Tibial nerve (tissue), 4 donors: ENCODE measurements around the gene TCEAL4. TPM values are rescaled to one million over a fixed set of nuclear protein-coding genes. Genes with fewer than 3 reads are reported as not detected.

ENCODE experiments used
- DNase-seq, 2 donors: peaks; one replicate each; pipeline ENCODE4 v3.0.0-alpha.2; 2019; ENCODE audit warnings: low spot score in 2 of 2
- H3K27ac ChIP-seq, 4 donors: fragments of 200-600 bp; sonication (generic) in 3 of 4; one replicate each; pipeline ENCODE4 v1.5.1; 2017 to 2019; ENCODE audit warnings: mild to moderate bottlenecking in 1 of 4
- H3K27me3 ChIP-seq, 2 donors: fragments of 200-600 bp; sonication (generic) in 1 of 2; one replicate each; pipeline versions ENCODE4 v1.5.1 to v1.6.0; 2017 to 2019
- H3K36me3 ChIP-seq, 3 donors: fragments of 200-600 bp; sonication (generic); one replicate each; pipeline ENCODE4 v1.5.1; 2018 to 2019
- H3K4me1 ChIP-seq, 4 donors: fragments of 200-600 bp; sonication (generic) in 3 of 4; one replicate each; pipeline ENCODE4 v1.5.1; 2017 to 2019
- H3K4me3 ChIP-seq, 4 donors: fragments of 200-600 bp; sonication (generic) in 3 of 4; one replicate each; pipeline ENCODE4 v1.5.1; 2017 to 2019; ENCODE audit warnings: mild to moderate bottlenecking in 1 of 4, moderate library complexity in 1 of 4
- H3K9me3 ChIP-seq, 4 donors: fragments of 200-600 bp; sonication (generic) in 3 of 4; one replicate each; pipeline ENCODE4 v1.5.1; 2017 to 2019
- EP300 ChIP-seq, 2 donors: sonication (generic); formaldehyde crosslinking; IDR thresholded peaks; one replicate each; pipeline ENCODE4 v1.6.1; 2017; ENCODE audit warnings: antibody characterized with exemption in 2 of 2, mild to moderate bottlenecking in 1 of 2
- POLR2A ChIP-seq, 2 donors: fragments of 450-650 bp; IDR thresholded peaks; one replicate each; pipeline ENCODE4 v1.6.1; 2017; ENCODE audit warnings: antibody characterized with exemption in 2 of 2, mild to moderate bottlenecking in 2 of 2, moderate library complexity in 2 of 2
- WGBS, 2 donors: methylation state at CpG; one replicate each; pipeline ENCODE4 v1.1.5; 2018; 5-methylcytosine and 5-hydroxymethylcytosine counted together
- total RNA-seq, 4 donors: library from RNA; depleted of rRNA; stranded (reverse); fragments of >200 nt; gene quantifications; one replicate each; pipeline ENCODE4 v1.1.0, GENCODE V29; 2016
- TF ChIP-seq, protein P1 (sequence below), 5 experiments: fragments of 200-600 bp in 3 of 5; fragments of 450-650 bp in 2 of 5; sonication (generic) in 3 of 5; IDR thresholded peaks; one replicate each; pipeline ENCODE4 v1.5.1; 2016 to 2019; ENCODE audit warnings: antibody characterized with exemption in 5 of 5, mild to moderate bottlenecking in 3 of 5, moderate library complexity in 2 of 5

Gene TCEAL4
- total RNA-seq, 4 donors from 2014 or later: 164 to 453 (median 204) TPM

DNA sequence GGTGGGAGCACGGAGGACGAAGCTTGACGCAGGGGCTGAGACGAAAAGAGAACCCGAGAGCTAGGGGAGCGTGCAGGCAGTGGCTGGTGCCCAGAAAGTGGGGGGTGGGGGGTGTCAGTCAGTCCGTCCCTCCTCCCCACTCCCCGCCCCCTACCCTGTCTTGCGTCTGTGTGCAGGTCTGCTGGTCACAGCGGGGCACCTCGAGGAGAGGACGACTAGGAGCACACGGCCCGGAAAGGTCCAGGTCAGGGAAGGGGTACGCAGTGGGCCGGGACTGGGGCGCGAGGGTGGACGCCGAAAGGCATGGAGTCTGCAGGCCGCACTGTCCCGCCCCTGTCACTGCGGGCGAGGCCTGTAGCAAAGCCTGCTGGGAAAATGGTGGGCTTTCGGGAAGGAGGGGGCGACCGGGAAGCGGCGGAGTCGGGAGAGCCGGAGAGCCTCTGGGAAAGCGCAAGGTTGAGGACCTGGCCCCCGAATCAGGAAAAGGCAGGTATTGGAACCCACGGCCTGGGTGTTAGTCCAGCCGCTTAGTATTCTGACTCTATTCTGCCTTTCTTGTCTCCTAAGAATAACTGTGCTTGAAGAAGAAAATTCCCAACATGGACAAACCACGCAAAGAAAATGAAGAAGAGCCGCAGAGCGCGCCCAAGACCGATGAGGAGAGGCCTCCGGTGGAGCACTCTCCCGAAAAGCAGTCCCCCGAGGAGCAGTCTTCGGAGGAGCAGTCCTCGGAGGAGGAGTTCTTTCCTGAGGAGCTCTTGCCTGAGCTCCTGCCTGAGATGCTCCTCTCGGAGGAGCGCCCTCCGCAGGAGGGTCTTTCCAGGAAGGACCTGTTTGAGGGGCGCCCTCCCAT is 44.2 kb downstream of the TCEAL4 start:
- peak; percentile 33 to 43 for DNase-seq
- 1 to 28% methylated on average over 25 to 49 of the region's 49 CpGs for WGBS, 2 donors

DNA sequence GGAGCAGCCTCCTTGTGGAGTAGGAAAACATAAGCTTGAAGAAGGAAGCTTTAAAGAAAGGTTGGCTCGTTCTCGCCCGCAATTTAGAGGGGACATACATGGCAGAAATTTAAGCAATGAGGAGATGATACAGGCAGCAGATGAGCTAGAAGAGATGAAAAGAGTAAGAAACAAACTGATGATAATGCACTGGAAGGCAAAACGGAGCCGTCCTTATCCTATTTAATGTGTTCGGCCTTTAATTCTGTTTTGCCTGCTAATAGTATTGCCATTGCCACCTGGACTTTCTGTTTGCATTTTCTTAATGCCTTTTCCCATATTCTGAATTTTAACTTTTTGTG is 44.8 kb downstream of the TCEAL4 start:
- TF ChIP-seq, protein P1, sequence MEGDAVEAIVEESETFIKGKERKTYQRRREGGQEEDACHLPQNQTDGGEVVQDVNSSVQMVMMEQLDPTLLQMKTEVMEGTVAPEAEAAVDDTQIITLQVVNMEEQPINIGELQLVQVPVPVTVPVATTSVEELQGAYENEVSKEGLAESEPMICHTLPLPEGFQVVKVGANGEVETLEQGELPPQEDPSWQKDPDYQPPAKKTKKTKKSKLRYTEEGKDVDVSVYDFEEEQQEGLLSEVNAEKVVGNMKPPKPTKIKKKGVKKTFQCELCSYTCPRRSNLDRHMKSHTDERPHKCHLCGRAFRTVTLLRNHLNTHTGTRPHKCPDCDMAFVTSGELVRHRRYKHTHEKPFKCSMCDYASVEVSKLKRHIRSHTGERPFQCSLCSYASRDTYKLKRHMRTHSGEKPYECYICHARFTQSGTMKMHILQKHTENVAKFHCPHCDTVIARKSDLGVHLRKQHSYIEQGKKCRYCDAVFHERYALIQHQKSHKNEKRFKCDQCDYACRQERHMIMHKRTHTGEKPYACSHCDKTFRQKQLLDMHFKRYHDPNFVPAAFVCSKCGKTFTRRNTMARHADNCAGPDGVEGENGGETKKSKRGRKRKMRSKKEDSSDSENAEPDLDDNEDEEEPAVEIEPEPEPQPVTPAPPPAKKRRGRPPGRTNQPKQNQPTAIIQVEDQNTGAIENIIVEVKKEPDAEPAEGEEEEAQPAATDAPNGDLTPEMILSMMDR (IDR thresholded peaks at IDR 0.05): peak in 1 of 5 experiments; percentile 1
- no peak for TF ChIP-seq POLR2A (IDR thresholded peaks at IDR 0.05)
- peak overlapping the region; percentile 44 to 75 (median 58) for H3K4me3 ChIP-seq
- WGBS, 2 donors: 13 to 43% methylated on average over 6 of the region's 6 CpGs
- no peaks in the 10 kb centered on the region for H3K9me3 ChIP-seq
- peak overlapping the region; percentile 78 to 98 (median 92) for H3K27ac ChIP-seq
- H3K36me3 ChIP-seq: peaks cover 0 to 4% (median 0%) of the 10 kb centered on the region in 3 donors
- peaks cover 0 to 22% (median 2%) of the 10 kb centered on the region in 4 donors for H3K4me1 ChIP-seq
- peaks cover 0 to 9% of the 10 kb centered on the region in 2 donors for H3K27me3 ChIP-seq
- DNase-seq: no peak

More for the DNA sequence above, 44.2 kb downstream of the TCEAL4 start:
- Histone ChIP-seq H3K4me1 (peaks cover 0 to 24% (median 2%) of the 10 kb centered on the region in 4 donors), H3K36me3 (peaks cover 0 to 4% (median 0%) of the 10 kb centered on the region in 3 donors), H3K27ac (peak overlapping the region; percentile 78 to 98 (median 92)), H3K4me3 (peak overlapping the region; percentile 44 to 75 (median 58)), H3K9me3 (no peaks in the 10 kb centered on the region), H3K27me3 (peaks cover 0 to 9% of the 10 kb centered on the region in 2 donors)
- TF ChIP-seq, protein P1 (IDR thresholded peaks at IDR 0.05): peak in 4 of 5 experiments; percentile 18 to 51 (median 40)
- TF ChIP-seq EP300 (IDR thresholded peaks at IDR 0.05) (peak in 1 of 2 donors; percentile 67), POLR2A (IDR thresholded peaks at IDR 0.05) (peak; percentile 12 to 37)

DNA sequence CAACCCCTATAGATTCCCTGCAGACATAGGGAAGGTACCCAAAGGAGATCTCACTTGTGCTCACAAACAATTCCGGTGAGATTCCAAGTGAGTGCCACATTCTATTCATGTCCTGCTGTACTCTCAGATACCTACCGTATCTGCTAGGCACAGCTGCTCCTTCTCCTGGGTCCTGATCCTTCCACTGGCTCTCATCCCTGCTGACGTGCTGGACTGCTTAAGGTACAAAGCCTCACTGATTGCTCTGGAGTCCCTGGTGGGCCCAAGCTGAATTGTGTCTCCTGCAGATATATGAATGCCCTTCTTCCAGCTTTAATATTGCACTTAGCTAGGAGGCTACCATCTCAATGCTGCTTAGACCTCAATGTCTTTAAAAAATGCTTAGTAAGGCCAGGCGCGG is 45.8 kb downstream of the TCEAL4 start:
- H3K27me3 ChIP-seq: peaks cover 0 to 9% of the 10 kb centered on the region in 2 donors
- 90% methylated on average over 5 of the region's 5 CpGs for WGBS, 2 donors
- peak overlapping the region in 1 of 4 donors; percentile 44 for H3K27ac ChIP-seq
- no peak for DNase-seq
- no peak overlapping the region for H3K4me3 ChIP-seq
- TF ChIP-seq POLR2A (IDR thresholded peaks at IDR 0.05) (no peak), EP300 (IDR thresholded peaks at IDR 0.05) (no peak)
- TF ChIP-seq, protein P1 (IDR thresholded peaks at IDR 0.05): no peak
- H3K36me3 ChIP-seq: peaks cover 0 to 4% (median 0%) of the 10 kb centered on the region in 3 donors
- H3K4me1 ChIP-seq: peaks cover 0 to 12% (median 2%) of the 10 kb centered on the region in 4 donors
- no peaks in the 10 kb centered on the region for H3K9me3 ChIP-seq

- Histone ChIP-seq H3K27ac (no peak overlapping the region), H3K9me3 (no peaks in the 10 kb centered on the region), H3K36me3 (peaks cover 0 to 4% (median 0%) of the 10 kb centered on the region in 3 donors), H3K4me3 (no peak overlapping the region), H3K27me3 (no peaks in the 10 kb centered on the region), H3K4me1 (peaks cover 0 to under 1% (median 0%) of the 10 kb centered on the region in 4 donors)
- TF ChIP-seq, protein P1 (IDR thresholded peaks at IDR 0.05): no peak
- TF ChIP-seq POLR2A (IDR thresholded peaks at IDR 0.05) (no peak), EP300 (IDR thresholded peaks at IDR 0.05) (no peak)
- 64 to 72% methylated on average over 2 of the region's 2 CpGs for WGBS, 2 donors
- no peak for DNase-seq
Observed at GRCh38 chrX:103635436-103635835, 50.1 kb downstream of the TCEAL4 start.

Other genes starting within 250 kb of the TCEAL4 start
- 100 to 1,000 TPM in 1 of 4 donors, 10 to 100 TPM in 3; 49.2 to 114 (median 55.4) TPM for gene TCEAL9, start 229.0 kb upstream of the TCEAL4 start, total RNA-seq
- 100 to 1,000 TPM; 121 to 211 (median 202) TPM for gene BEX3, start 209.0 kb upstream of the TCEAL4 start, total RNA-seq
- gene RAB40A, start 66.0 kb upstream of the TCEAL4 start, total RNA-seq: 1 to 10 TPM in 3 of 4 donors, under 1 TPM in 1; 0.39 to 8.7 (median 3.4) TPM
- gene TCEAL3, start 22.4 kb downstream of the TCEAL4 start, total RNA-seq: 10 to 100 TPM; 23.4 to 52.7 (median 37.1) TPM
- gene TCEAL1, start 43.5 kb downstream of the TCEAL4 start, total RNA-seq: 100 to 1,000 TPM; 109 to 160 (median 133) TPM
- 100 to 1,000 TPM; 203 to 284 (median 249) TPM for gene MORF4L2, start 101.2 kb downstream of the TCEAL4 start, total RNA-seq
- gene TMEM31, start 125.4 kb downstream of the TCEAL4 start, total RNA-seq: under 1 TPM in 1 of 4 donors, not detected in 3; 0.63 TPM
- 100 to 1,000 TPM; 256 to 727 (median 404) TPM for gene PLP1, start 191.3 kb downstream of the TCEAL4 start, total RNA-seq
- 1 to 10 TPM; 2.3 to 4.8 (median 3.0) TPM for gene RAB9B, start 246.7 kb downstream of the TCEAL4 start, total RNA-seq